Sigmoid colon (tissue), 4 donors: ENCODE results near the gene CDHR3.

Experiments
- CTCF ChIP-seq, 4 experiments: fragments of 450-650 bp in 3 of 4; fragments of 200-600 bp in 1 of 4; IDR thresholded peaks; one replicate each; pipeline ENCODE4 v1.5.1; 2016 to 2019; ENCODE audit warnings: antibody characterized with exemption in 4 of 4, mild to moderate bottlenecking in 3 of 4, moderate library complexity in 2 of 4
- EP300 ChIP-seq, 4 donors: sonication (generic); formaldehyde crosslinking; IDR thresholded peaks; one replicate each; pipeline ENCODE4 v1.6.1; 2017; ENCODE audit warnings: antibody characterized with exemption in 4 of 4
- POLR2A ChIP-seq, 2 donors: fragments of 450-650 bp; IDR thresholded peaks; one replicate each; pipeline ENCODE4 v1.6.1; 2016; ENCODE audit warnings: antibody characterized with exemption in 2 of 2, mild to moderate bottlenecking in 2 of 2, moderate library complexity in 2 of 2

- no peak for TF ChIP-seq CTCF (IDR thresholded peaks at IDR 0.05)
- no peak for TF ChIP-seq EP300 (IDR thresholded peaks at IDR 0.05)
- TF ChIP-seq POLR2A (IDR thresholded peaks at IDR 0.05) = no peak
Measured at GRCh38 chr7:106017657-106018056, 54.6 kb downstream of the CDHR3 start.
